Activated T-helper 17 cell treated with anti-CD3 and anti-CD28 coated beads, Interleukin-2, amount 50 U/mL, for 72 hours (primary cell): ENCODE measurements around the gene GAGE13. TPM values are rescaled to one million over a fixed set of nuclear protein-coding genes. Genes with fewer than 3 reads are reported as not detected.
A peak's percentile ranks its signal among the peaks of the same experiment; 100 is the strongest.
"Not testable (repeated sequence)": the region's sequence is repeated elsewhere in the genome, so short reads cannot be mapped to it uniquely, and the experiment has no call there.

Source experiments
- ATAC-seq: fragments of 150-1000 bp; cut with Tn5 transposase; replicated peaks from 2 replicates; pipeline ENCODE4 v1.10.0; 2021; ENCODE audit warnings: mild to moderate bottlenecking, moderate library complexity
- H3K27ac Mint-ChIP-seq: one replicate; pipeline ENCODE4 v1.8.0; 2022; ENCODE audit warnings: mixed read lengths
- H3K27me3 Mint-ChIP-seq: one replicate; pipeline ENCODE4 v1.8.0; 2022; ENCODE audit warnings: mixed read lengths
- H3K36me3 Mint-ChIP-seq: one replicate; pipeline ENCODE4 v1.8.0; 2022; ENCODE audit warnings: low read depth, mild to moderate bottlenecking, mixed read lengths
- H3K4me1 Mint-ChIP-seq: one replicate; pipeline ENCODE4 v1.8.0; 2022; ENCODE audit warnings: mixed read lengths
- H3K4me3 Mint-ChIP-seq: one replicate; pipeline ENCODE4 v1.8.0; 2022; ENCODE audit warnings: mild to moderate bottlenecking, mixed read lengths
- H3K9me3 Mint-ChIP-seq: one replicate; pipeline ENCODE4 v1.8.0; 2022; ENCODE audit warnings: mixed read lengths
- total RNA-seq, 2 donors: library from RNA; stranded (reverse); gene quantifications; one replicate each; pipeline ENCODE4 v1.2.3, GENCODE V29; 2022

Gene GAGE13, protein sequence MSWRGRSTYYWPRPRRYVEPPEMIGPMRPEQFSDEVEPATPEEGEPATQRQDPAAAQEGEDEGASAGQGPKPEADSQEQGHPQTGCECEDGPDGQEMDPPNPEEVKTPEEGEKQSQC
- not detected for total RNA-seq

DNA sequence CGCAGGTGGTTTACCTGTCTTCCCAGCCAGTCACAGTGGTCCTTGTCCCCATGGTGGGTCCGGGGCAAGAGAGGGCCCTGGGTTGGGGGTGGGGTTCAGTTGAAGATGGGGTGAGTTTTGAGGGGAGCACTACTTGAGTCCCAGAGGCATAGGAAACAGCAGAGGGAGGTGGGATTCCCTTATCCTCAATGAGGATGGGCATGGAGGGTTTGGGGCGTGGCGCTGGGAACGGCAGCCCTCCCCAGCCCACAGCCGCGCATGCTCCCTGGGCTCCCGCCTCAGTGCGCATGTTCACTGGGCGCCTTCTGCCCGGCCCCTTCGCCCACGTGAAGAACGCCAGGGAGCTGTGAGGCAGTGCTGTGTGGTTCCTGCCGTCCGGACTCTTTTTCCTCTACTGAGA is at the start of gene GAGE13:
Gene GAGE13 (plus strand): TSS at position 301 of the 400 bp plus-strand sequence. CDS start 1,156 bp downstream, outside the sequence.
- not testable (repeated sequence) for H3K9me3 Mint-ChIP-seq, H3K27ac Mint-ChIP-seq, H3K4me1 Mint-ChIP-seq, H3K36me3 Mint-ChIP-seq, H3K27me3 Mint-ChIP-seq, H3K4me3 Mint-ChIP-seq, ATAC-seq

DNA sequence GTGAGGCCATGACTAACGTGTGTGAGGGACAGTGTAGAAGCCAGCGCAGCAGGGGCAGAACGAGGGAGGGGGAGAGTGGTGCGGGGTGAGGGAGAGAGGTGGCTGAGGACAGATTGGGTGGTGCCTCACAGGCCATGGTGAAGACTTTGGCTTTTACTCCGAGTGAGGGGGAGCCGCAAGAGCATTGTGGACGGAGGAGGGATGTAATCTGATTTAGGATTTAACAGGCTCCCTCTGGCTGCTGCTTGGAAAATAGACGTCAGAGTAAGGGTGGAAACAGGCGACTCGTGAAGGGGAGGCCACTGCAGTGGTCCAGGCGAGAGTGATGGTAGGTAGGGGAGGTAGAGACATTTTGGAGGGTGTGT is 48.8 kb upstream of the GAGE13 start:
- Mint-ChIP-seq H3K4me3 (peak overlapping the region; percentile 7), H3K27ac (peak overlapping the region; percentile 36), H3K36me3 (peaks cover 20% of the 10 kb centered on the region), H3K9me3 (no peaks in the 10 kb centered on the region), H3K4me1 (peaks cover 14% of the 10 kb centered on the region), H3K27me3 (no peaks in the 10 kb centered on the region)
- ATAC-seq = no peak

DNA sequence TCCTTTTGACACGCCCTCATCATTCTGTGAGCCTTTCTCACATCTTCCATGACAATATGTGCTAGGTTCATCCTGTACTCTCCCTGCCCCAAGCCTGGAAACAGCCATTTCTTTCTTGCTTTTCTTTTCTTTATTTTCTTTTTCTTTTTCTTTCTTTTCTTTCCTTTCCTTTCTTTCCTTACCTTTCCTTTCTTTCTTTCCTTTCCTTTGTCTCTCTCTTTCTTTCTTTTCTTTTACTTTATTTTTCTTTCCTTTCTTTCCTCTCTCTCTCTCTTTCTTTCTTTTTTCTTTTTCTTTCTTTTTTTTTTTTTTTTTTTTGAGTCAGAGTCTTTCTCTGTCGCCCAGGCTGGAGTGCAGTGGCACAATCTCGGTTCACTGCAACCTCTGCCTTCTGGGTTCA is 47.2 kb upstream of the GAGE13 start:
- H3K4me1 Mint-ChIP-seq = peaks cover 21% of the 10 kb centered on the region
- H3K36me3 Mint-ChIP-seq = peaks cover 17% of the 10 kb centered on the region
- no peak overlapping the region for H3K27ac Mint-ChIP-seq
- no peak for ATAC-seq
- no peaks in the 10 kb centered on the region for H3K9me3 Mint-ChIP-seq
- H3K27me3 Mint-ChIP-seq = no peaks in the 10 kb centered on the region
- no peak overlapping the region for H3K4me3 Mint-ChIP-seq

DNA sequence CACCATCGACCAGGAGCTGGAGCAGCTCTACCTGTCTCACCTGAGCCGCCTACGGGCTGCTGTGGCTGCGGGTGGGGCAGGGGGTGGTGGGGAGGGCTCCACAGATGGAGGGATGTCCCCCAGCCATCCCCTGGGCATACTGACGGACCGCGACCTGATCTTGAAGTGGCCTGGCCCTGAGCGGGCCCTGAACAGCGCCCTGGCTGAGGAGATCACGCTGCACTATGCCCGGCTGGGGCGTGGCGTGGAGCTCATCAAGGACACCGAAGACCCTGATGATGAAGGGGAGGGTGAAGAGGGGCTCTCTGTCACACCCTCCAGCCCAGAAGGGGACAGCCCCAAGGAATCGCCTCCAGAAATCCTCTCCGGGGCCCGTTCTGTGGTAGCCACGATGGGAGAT is 45.2 kb upstream of the GAGE13 start:
- Mint-ChIP-seq H3K27ac (no peak overlapping the region), H3K4me1 (peaks cover 24% of the 10 kb centered on the region), H3K9me3 (no peaks in the 10 kb centered on the region), H3K4me3 (no peak overlapping the region), H3K27me3 (no peaks in the 10 kb centered on the region), H3K36me3 (peaks cover 17% of the 10 kb centered on the region)
- no peak for ATAC-seq

DNA sequence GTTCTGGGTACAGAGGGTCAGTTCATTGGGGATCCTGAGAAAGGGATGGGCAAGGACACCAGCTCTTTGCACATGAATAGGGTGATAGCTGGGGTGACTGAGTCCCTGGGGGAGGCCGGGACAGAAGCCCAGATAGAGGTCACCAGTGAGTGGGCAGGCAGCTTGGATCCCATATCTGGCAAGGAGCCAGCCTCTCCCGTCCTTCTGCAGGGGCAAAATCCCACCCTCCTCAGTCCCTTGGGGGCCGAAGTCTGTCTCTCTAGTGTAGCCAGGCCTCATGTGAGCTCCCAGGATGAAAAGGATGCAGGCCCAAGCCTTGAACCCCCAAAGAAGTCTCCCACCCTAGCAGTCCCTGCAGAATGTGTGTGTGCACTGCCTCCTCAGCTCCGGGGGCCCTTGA is 44.8 kb upstream of the GAGE13 start:
- Mint-ChIP-seq H3K27me3 (no peaks in the 10 kb centered on the region), H3K4me1 (peaks cover 25% of the 10 kb centered on the region), H3K36me3 (peaks cover 17% of the 10 kb centered on the region), H3K9me3 (no peaks in the 10 kb centered on the region), H3K27ac (peak overlapping the region; percentile 65), H3K4me3 (no peak overlapping the region)
- ATAC-seq = no peak

DNA sequence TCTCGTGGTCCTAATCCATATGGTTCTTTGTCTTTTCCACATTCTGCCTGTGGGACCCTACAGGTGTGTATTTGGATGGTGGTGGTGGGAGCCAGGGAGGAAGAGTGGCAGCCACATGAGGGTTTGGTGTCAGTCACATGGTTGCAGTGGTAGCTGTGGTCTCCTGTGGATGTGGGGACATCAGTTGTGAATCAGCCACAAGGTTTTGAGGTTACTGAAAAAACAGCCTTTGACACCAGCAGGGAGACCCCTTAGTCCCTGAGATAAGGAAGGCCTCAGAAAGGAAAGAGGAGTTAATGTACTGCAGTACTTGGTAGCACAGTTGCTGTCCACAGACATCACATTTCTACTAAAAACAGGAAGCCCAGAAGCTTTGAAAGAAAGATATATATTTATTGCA is 43.7 kb upstream of the GAGE13 start:
- peak overlapping the region; percentile 65 for H3K27ac Mint-ChIP-seq
- no peaks in the 10 kb centered on the region for H3K27me3 Mint-ChIP-seq
- ATAC-seq = peak; percentile 43
- H3K4me1 Mint-ChIP-seq = peaks cover 23% of the 10 kb centered on the region
- peaks cover 12% of the 10 kb centered on the region for H3K36me3 Mint-ChIP-seq
- no peak overlapping the region for H3K4me3 Mint-ChIP-seq
- no peaks in the 10 kb centered on the region for H3K9me3 Mint-ChIP-seq

DNA sequence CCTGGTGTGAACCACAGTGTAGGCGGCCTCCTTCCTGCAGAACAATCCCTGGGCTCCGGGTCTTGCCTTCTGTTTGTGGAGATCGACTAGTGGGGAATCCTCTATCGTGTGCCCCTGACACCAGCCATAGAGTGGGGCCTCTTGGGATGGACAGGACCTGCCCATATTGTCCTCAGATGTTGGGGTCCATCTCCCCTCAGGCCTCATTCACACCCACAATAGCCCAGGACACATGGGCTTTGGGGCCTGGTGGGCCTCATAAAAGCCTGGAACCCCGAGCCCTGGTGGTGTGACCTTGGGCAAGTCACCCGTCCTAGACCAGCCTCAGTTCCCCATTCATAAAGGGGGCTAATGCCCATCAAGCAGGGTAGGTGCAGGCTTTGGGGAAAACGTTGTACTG is 41.2 kb upstream of the GAGE13 start:
- ATAC-seq = no peak
- H3K4me3 Mint-ChIP-seq = no peak overlapping the region
- peaks cover 22% of the 10 kb centered on the region for H3K4me1 Mint-ChIP-seq
- H3K9me3 Mint-ChIP-seq = no peaks in the 10 kb centered on the region
- no peaks in the 10 kb centered on the region for H3K27me3 Mint-ChIP-seq
- H3K36me3 Mint-ChIP-seq = no peaks in the 10 kb centered on the region
- no peak overlapping the region for H3K27ac Mint-ChIP-seq

DNA sequence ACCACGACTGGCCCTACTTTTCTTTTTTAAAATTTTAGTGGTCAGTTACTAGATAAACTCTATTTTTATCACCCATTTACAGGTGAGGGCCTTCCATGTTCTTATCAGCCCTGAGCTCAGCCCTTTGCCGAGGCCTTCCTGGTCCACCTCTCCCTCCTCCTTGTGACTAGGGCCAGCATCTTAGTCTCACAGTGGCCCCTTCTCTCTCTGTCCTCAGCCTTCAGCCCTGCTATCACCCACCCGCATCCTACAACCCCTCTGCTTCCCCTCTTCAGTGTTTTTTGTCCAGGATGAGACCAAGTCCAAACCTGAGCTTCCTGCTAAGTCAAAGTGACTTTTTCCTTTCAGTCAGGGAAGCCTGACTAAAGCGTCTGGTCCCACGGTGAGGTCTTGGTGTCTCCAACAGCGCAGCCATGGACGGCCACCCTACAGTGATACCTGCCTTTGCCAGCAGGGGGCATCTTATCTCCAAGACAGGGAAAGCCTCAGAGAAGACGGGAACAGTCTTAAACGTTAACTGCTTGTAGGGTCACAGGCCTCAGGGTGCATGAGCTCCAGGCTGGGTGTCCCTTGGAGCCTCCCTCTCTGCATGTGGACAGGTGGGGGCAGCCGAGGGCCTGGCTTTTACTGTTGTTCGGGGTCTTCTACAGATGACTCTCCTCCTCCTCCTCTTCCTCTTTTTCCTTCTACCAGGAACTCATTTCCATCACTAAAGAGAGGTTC is 39.6 kb upstream of the GAGE13 start:
- Mint-ChIP-seq H3K4me3 (peak overlapping the region; percentile 26), H3K36me3 (no peaks in the 10 kb centered on the region), H3K9me3 (no peaks in the 10 kb centered on the region), H3K27ac (peak overlapping the region; percentile 41), H3K4me1 (peaks cover 22% of the 10 kb centered on the region), H3K27me3 (no peaks in the 10 kb centered on the region)
- peak; percentile 73 for ATAC-seq

DNA sequence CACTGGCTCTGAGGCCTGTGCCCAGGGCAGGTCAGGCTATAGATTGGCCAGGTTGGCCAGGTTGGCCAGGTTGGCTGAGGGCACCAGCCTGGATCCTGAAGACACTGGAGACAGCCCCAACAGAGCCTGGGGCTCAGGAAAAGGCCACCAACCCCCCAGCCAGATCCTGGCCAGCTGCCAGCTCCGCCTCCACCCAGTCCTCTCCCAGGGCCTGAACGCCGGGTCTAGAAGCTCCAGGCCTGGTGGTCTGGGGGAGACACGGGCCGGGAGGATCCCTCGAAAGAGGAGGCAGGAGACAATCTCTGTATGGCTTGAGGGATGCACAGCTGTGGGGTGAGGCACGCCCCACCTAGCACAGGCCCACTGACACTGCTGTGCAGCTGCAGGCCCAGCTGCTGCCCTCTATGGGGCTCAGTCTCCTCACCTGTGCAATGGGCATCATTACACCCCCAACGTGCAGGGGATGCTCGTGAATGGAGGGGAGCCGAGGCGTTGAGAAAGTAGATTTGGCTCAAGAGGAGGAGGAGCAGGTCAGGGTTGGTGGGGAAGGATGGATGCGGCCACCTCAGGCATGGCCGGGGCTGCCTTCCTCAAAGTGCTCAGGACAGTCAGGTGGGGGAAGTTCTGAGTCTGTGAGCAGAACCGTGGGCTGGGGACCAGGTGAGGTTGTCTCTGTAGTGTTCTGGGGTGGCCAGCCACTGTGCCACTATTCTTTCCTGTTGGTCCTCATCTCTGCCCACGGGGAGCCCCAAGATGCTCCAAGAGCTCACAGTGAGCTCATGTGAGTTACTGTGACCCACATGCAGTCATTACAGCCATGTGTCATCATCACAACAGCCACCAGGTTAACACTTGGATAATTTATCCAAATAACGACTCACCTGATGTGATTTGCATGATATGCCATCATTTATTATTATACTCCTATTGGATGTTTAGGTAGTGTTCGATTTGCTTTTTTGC is 38.7 kb upstream of the GAGE13 start:
- no peaks in the 10 kb centered on the region for H3K36me3 Mint-ChIP-seq
- H3K27ac Mint-ChIP-seq = peak overlapping the region; percentile 41
- peaks cover 20% of the 10 kb centered on the region for H3K4me1 Mint-ChIP-seq
- H3K9me3 Mint-ChIP-seq = no peaks in the 10 kb centered on the region
- peak; percentile 62 for ATAC-seq
- H3K27me3 Mint-ChIP-seq = no peaks in the 10 kb centered on the region
- peak overlapping the region; percentile 26 for H3K4me3 Mint-ChIP-seq

DNA sequence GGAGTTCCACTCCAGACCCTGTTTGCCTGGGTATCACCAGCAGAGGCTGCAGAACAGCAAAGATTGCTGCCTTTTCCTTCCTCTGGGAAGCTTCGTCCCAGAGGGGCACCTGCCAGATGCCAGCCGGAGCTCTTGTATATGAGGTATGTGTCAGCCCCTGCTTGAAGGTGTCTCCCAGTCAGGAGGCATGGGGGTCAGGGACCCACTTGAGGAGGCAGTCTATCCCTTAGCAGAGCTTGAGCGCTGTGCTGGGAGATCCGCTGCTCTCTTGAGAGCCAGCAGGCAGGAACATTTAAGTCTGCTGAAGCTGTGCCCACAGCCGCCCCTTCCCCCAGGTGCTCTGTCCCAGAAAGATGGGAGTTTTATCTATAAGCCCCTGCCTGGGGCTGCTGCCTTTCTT is 32.1 kb upstream of the GAGE13 start:
- not testable (repeated sequence) for ATAC-seq, H3K36me3 Mint-ChIP-seq

DNA sequence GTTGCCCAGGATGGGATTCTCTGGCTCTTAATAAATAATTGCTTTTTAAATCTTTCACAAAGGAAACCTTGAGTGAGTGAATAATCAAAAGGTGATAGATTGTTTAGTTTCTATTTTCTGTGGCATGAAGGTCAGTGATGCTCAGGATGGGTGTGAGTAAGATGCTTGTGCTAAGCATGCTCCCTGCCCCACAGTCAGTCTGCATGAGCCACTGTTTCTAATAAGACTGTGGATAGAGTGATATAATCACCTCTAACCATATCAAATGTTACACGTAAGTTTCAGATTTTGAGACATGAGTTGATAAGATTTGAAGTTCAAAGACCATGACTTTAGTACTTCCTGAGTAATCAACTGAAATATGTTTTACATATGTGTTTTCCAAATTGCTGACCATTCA is 30.7 kb upstream of the GAGE13 start:
- Mint-ChIP-seq H3K4me1 (no peaks in the 10 kb centered on the region), H3K27me3 (no peaks in the 10 kb centered on the region), H3K4me3 (no peak overlapping the region), H3K27ac (no peak overlapping the region), H3K36me3 (peaks cover 6% of the 10 kb centered on the region), H3K9me3 (no peaks in the 10 kb centered on the region)
- peak; percentile 50 for ATAC-seq

More for the DNA sequence above, 32.1 kb upstream of the GAGE13 start:
- not testable (repeated sequence) for H3K4me3 Mint-ChIP-seq, H3K27ac Mint-ChIP-seq, H3K4me1 Mint-ChIP-seq, H3K27me3 Mint-ChIP-seq, H3K9me3 Mint-ChIP-seq

DNA sequence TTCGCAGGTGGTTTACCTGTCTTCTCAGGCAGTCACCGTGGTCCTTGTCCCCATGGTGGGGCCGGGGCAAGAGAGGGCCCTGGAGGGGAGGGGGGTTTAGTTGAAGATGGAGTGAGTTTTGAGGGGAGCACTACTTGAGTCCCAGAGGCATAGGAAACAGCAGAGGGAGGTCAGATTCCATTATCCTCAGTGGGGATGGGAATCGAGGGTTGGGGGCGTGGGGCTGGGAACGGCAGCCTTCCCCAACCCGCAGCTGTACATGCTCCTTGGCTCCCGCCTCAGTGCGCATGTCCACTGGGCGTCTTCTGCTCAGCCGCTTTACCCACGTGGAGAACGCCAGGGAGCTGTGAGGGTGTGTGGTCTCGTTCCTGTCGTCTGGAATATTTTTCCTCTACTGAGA is 28.0 kb upstream of the GAGE13 start, which contains the start of gene GAGE10:
Gene GAGE10 (plus strand): TSS at position 301 of the 400 bp plus-strand sequence. CDS start 1,214 bp downstream, outside the sequence.
- Mint-ChIP-seq H3K9me3 (no peaks in the 10 kb centered on the region), H3K4me3 (no peak within 1 kb of the TSS), H3K27me3 (no peaks in the 10 kb centered on the region), H3K36me3 (peaks cover 6% of the 10 kb centered on the region), H3K27ac (no peak within 1 kb of the TSS), H3K4me1 (peaks cover under 1% of the 10 kb centered on the region)
- ATAC-seq = no peak

DNA sequence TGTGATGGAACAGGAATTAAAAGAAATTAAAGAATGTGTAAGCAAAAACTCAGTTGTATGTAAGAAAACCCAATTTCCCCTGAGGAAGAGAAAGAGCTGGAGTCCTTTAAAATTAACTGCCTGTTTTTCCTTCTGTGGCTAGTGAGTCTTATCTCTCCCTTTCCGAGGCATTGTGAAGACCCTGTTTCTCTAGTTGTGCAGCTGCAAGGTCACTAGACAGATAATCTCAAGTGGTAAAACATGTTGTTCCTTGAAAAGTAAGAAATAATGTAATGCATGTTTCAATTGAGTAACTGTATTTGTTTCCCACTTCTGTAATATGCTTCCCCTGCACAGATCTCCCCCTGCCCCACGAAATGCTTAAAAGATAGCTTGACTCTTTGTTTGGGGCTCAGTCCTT is 23.6 kb upstream of the GAGE13 start:
- not testable (repeated sequence) for H3K9me3 Mint-ChIP-seq, H3K27me3 Mint-ChIP-seq, H3K27ac Mint-ChIP-seq, ATAC-seq, H3K36me3 Mint-ChIP-seq
- H3K4me3 Mint-ChIP-seq = peak overlapping the region; percentile 87
- H3K4me1 Mint-ChIP-seq = peaks cover 16% of the 10 kb centered on the region

DNA sequence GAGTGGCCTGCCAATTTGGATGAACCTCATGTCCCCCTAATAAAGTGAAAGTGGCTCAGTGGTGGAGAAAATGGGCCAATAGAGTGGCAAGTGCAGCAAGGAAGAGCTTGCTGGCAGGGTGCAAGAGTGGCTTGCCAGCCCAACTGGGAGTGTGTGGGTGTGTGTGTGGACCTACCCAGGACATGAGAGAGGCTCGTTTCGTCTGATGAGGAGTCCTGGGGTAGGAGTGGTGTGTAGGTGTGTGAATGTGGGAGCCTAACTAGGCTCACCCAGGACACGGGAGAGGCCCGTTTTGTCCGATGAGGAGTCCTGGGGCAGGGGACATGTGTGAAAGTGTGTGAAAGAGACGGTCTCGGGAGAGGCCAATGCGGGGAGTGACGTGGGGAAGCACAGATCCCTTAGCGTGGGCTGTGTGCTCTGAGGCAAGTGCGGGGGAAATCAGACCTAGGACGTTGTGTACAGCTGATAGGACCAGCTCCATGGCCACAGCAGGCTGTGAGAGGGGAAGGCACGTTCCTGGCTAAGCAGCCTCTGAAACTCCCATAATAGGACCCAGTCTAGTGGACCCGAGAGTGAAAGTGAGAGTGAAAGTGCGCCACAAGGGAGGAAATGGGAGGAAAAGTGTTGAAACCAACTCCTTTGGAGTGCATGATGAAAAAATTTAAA is 22.6 kb upstream of the GAGE13 start:
- peaks cover 16% of the 10 kb centered on the region for H3K4me1 Mint-ChIP-seq
- H3K4me3 Mint-ChIP-seq = peak overlapping the region; percentile 87
- H3K9me3 Mint-ChIP-seq = no peaks in the 10 kb centered on the region
- ATAC-seq = peak; percentile 85
- peak overlapping the region; percentile 66 for H3K27ac Mint-ChIP-seq
- no peaks in the 10 kb centered on the region for H3K27me3 Mint-ChIP-seq
- H3K36me3 Mint-ChIP-seq = no peaks in the 10 kb centered on the region
